DND-41 (cell line): ENCODE measurements around the gene CHCT1.

Experiments
- ATAC-seq: fragments of 200-7000 bp; cut with Tn5 transposase; 3 replicates; pipeline ENCODE4 v1.9.1; 2021; ENCODE audit warnings: low read depth; ENCODE audit not compliant: insufficient read depth
- DNase-seq: peaks from one replicate; pipeline ENCODE4 v3.0.0-alpha.2; 2020
- H2AFZ ChIP-seq: 2 replicates; pipeline ENCODE4 v1.6.0; 2012; ENCODE audit warnings: low read depth, low read length
- H3K27ac ChIP-seq: 2 replicates; pipeline ENCODE4 v1.5.1; 2012; ENCODE audit warnings: low read length, inconsistent platforms
- H3K27me3 ChIP-seq: fragments of 200-600 bp; sonication (generic); 2 replicates; pipeline ENCODE4 v1.6.0; 2012; ENCODE audit warnings: low read length, mild to moderate bottlenecking, inconsistent platforms; ENCODE audit not compliant: insufficient read depth, poor library complexity
- H3K36me3 ChIP-seq: 2 replicates; pipeline ENCODE4 v1.5.1; 2012; ENCODE audit warnings: low read length, inconsistent platforms; ENCODE audit not compliant: insufficient read depth
- H3K4me1 ChIP-seq: 2 replicates; pipeline ENCODE4 v1.5.1; 2012; ENCODE audit warnings: mild to moderate bottlenecking, low read length; ENCODE audit not compliant: insufficient read depth
- H3K4me2 ChIP-seq: 2 replicates; pipeline ENCODE4 v1.6.0; 2012; ENCODE audit warnings: mild to moderate bottlenecking, moderate library complexity, low read length, inconsistent platforms; ENCODE audit not compliant: insufficient read depth
- H3K4me3 ChIP-seq, 2 experiments: fragments of 200-600 bp in 1 of 2; shearing (Covaris generic) in 1 of 2; 2 replicates each; pipeline ENCODE4 v1.5.1; 2012 to 2016; ENCODE audit warnings: inconsistent platforms in 2 of 2, low read length in 2 of 2, mild to moderate bottlenecking in 2 of 2, low read depth in 1 of 2, moderate library complexity in 1 of 2
- H3K79me2 ChIP-seq: 2 replicates; pipeline ENCODE4 v1.6.0; 2012; ENCODE audit warnings: low read length, inconsistent platforms; ENCODE audit not compliant: insufficient read depth
- H3K9ac ChIP-seq: 2 replicates; pipeline ENCODE4 v1.6.0; 2012; ENCODE audit warnings: low read depth, mild to moderate bottlenecking, inconsistent platforms, low read length, moderate library complexity
- H3K9me3 ChIP-seq: 2 replicates; pipeline ENCODE4 v1.5.1; 2012; ENCODE audit warnings: low read length, moderate library complexity, mild to moderate bottlenecking, inconsistent platforms; ENCODE audit not compliant: insufficient read depth, severe bottlenecking
- H4K20me1 ChIP-seq: 2 replicates; pipeline ENCODE4 v1.6.0; 2012; ENCODE audit warnings: low read length; ENCODE audit not compliant: insufficient read depth
- CTCF ChIP-seq: IDR thresholded peaks from 2 replicates; pipeline ENCODE4 v1.5.1; 2012; ENCODE audit warnings: borderline replicate concordance, low read length, moderate library complexity, mild to moderate bottlenecking; ENCODE audit not compliant: poor library complexity, severe bottlenecking; ENCODE audit errors: extremely low read depth
- EZH2 ChIP-seq: IDR thresholded peaks from 3 replicates; pipeline ENCODE4 v1.6.1; 2012; ENCODE audit warnings: borderline replicate concordance, low read depth, mild to moderate bottlenecking, moderate library complexity, low read length, inconsistent platforms; ENCODE audit not compliant: severe bottlenecking

Gene CHCT1

GRCh38 chr17:60390925-60391470, 31.3 kb upstream of the CHCT1 start:
- no peaks in the 10 kb centered on the region; the same call in 1 of the 2 replicates for H3K36me3 ChIP-seq
- peak overlapping the region; percentile 82 to 84 for H3K4me3 ChIP-seq
- peaks cover 56% of the 10 kb centered on the region for H3K4me1 ChIP-seq
- TF ChIP-seq EZH2 = no peak
- no peak for TF ChIP-seq CTCF
- peak overlapping the region; percentile 92 for H3K4me2 ChIP-seq
- H3K79me2 ChIP-seq = peaks cover 56% of the 10 kb centered on the region
- peak; percentile 27 for DNase-seq
- peak overlapping the region; percentile 80 for H2AFZ ChIP-seq
- peak overlapping the region; percentile 99 for H3K27ac ChIP-seq
- H3K9ac ChIP-seq = peak overlapping the region; percentile 94
- peaks cover 10% of the 10 kb centered on the region; the same call in 1 of the 2 replicates for H4K20me1 ChIP-seq
- ATAC-seq = no peak
- H3K27me3 ChIP-seq = no peaks in the 10 kb centered on the region
- no peaks in the 10 kb centered on the region for H3K9me3 ChIP-seq

- H2AFZ ChIP-seq = peak overlapping the region; percentile 80
- no peak for DNase-seq
- no peaks in the 10 kb centered on the region for H3K9me3 ChIP-seq
- peak overlapping the region; percentile 99 for H3K27ac ChIP-seq
- peaks cover 8% of the 10 kb centered on the region; the same call in 1 of the 2 replicates for H4K20me1 ChIP-seq
- no peak for TF ChIP-seq CTCF
- TF ChIP-seq EZH2 = no peak
- peak overlapping the region; percentile 94 for H3K9ac ChIP-seq
- ATAC-seq = peak; percentile 59
- H3K4me3 ChIP-seq = peak overlapping the region; percentile 82 to 84
- H3K27me3 ChIP-seq = no peaks in the 10 kb centered on the region
- H3K79me2 ChIP-seq = peaks cover 51% of the 10 kb centered on the region
- peak overlapping the region; percentile 92 for H3K4me2 ChIP-seq
- no peaks in the 10 kb centered on the region; the same call in 1 of the 2 replicates for H3K36me3 ChIP-seq
- H3K4me1 ChIP-seq = peaks cover 52% of the 10 kb centered on the region
Observed at GRCh38 chr17:60391471-60392041, 30.7 kb upstream of the CHCT1 start.

- Histone ChIP-seq H3K9me3 (no peaks in the 10 kb centered on the region), H3K27me3 (no peaks in the 10 kb centered on the region), H2AFZ (peak within 1 kb of the TSS; percentile 81), H3K4me3 (peak within 1 kb of the TSS; percentile 82 to 84), H4K20me1 (peaks cover 5% of the 10 kb centered on the region; the same call in 1 of the 2 replicates), H3K27ac (peak within 1 kb of the TSS; percentile 99), H3K36me3 (no peaks in the 10 kb centered on the region; the same call in 1 of the 2 replicates), H3K79me2 (peaks cover 44% of the 10 kb centered on the region), H3K4me1 (peaks cover 45% of the 10 kb centered on the region), H3K4me2 (peak within 1 kb of the TSS; percentile 92), H3K9ac (peak within 1 kb of the TSS; percentile 94)
- ATAC-seq (peak; percentile 89), DNase-seq (peak; percentile 99)
- TF ChIP-seq EZH2 = no peak
- TF ChIP-seq CTCF = peak; percentile 41
Observed at GRCh38 chr17:60392042-60392844, 30.0 kb upstream of the CHCT1 start, which contains the start of gene USP32. TSS of gene USP32 (minus strand) at chr17:60392133. CDS start at chr17:60391939, 194 bp downstream.
